Endothelial cell (in vitro differentiated cells): ENCODE data around the gene TKT. TPM values are rescaled to one million over a fixed set of nuclear protein-coding genes. Genes with fewer than 3 reads are reported as not detected.

ENCODE experiments used
- DNase-seq: peaks from one replicate; pipeline ENCODE4 v3.0.0; 2021; ENCODE audit warnings: low spot score
- H3K27ac Mint-ChIP-seq: one replicate; pipeline ENCODE4 v1.8.0; 2021; ENCODE audit warnings: mixed read lengths, inconsistent platforms; ENCODE audit not compliant: unreplicated experiment
- H3K27me3 Mint-ChIP-seq: one replicate; pipeline ENCODE4 v1.8.0; 2021; ENCODE audit warnings: mild to moderate bottlenecking, moderate library complexity, mixed read lengths, inconsistent platforms; ENCODE audit not compliant: unreplicated experiment
- H3K36me3 Mint-ChIP-seq: one replicate; pipeline ENCODE4 v1.8.0; 2021; ENCODE audit warnings: mild to moderate bottlenecking, low read depth, mixed read lengths, inconsistent platforms; ENCODE audit not compliant: unreplicated experiment
- H3K4me1 Mint-ChIP-seq: one replicate; pipeline ENCODE4 v1.8.0; 2021; ENCODE audit warnings: mild to moderate bottlenecking, mixed read lengths, inconsistent platforms; ENCODE audit not compliant: unreplicated experiment
- H3K4me3 Mint-ChIP-seq: one replicate; pipeline ENCODE4 v1.8.0; 2021; ENCODE audit warnings: mild to moderate bottlenecking, mixed read lengths, inconsistent platforms; ENCODE audit not compliant: unreplicated experiment
- H3K9me3 Mint-ChIP-seq: one replicate; pipeline ENCODE4 v1.8.0; 2021; ENCODE audit warnings: mixed read lengths, inconsistent platforms; ENCODE audit not compliant: unreplicated experiment
- CTCF ChIP-seq: fragments of 200-600 bp; sonication (generic); IDR thresholded peaks from one replicate; pipeline ENCODE4 v1.5.0; 2021; ENCODE audit warnings: antibody characterized with exemption; ENCODE audit not compliant: unreplicated experiment
- total RNA-seq: library from RNA; stranded (reverse); fragmentation: NEBNext Ultra II Directional; extraction: Animal tissue kit (Norgen Biotek cat#: 25700); gene quantifications from one replicate; pipeline ENCODE4 v1.2.1, GENCODE V29; 2021; ENCODE audit not compliant: unreplicated experiment

The TKT gene
- total RNA-seq, 1 donor from 2014 or later: 305 TPM

DNA sequence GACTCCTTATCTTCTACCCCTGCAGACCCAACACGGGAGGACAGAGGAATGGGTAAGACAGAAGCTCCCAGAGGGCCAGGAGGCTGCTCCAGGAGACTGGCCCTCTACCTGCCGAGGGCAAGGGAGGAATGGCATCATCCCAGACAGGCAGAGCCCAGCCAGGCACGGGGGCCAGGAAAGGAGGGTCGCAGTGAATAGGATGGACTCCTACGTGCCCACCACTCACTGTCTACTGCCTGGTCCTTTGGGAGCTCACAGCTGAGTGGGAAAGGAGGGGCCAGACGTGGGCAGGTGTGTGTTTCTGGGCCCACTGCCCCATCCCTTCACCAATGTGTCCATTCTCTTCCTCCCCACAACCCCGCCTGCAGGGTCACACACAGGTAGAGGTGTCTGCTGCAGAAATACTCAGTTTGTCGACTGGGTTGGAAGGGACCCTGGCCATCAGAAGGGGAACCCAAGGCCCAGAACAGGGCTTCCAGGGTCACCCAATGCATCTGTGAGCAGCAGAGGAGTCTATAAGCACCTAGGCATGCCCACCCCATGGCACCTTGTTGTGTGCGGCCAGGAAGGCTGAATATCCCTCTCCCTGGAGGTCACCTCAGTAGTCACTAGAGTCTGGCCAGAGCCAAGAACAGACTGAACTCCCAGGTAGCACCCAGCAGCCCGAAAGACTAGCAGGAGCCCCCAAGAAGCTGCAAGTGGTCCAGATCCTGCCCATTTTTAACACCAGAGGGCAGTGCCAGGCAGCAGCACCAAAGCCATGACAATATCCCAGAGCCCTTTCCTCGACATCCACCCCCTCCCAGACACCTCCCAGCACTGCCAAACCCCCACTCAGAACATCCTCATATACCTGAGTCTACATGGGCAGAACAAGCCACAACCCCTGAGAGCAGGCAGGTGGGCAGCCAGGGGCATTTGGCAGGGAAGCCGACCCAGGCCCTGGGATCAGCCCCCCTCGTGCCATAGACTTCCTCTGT lies 24.0 kb downstream of the TKT start:
- DNase-seq: no peak
- Mint-ChIP-seq H3K4me1 (peaks cover 12% of the 10 kb centered on the region), H3K27ac (no peak overlapping the region), H3K9me3 (no peaks in the 10 kb centered on the region), H3K27me3 (no peaks in the 10 kb centered on the region), H3K4me3 (no peak overlapping the region), H3K36me3 (peaks cover 34% of the 10 kb centered on the region)
- no peak for TF ChIP-seq CTCF

- H3K27ac Mint-ChIP-seq: no peak overlapping the region
- no peak overlapping the region for H3K4me3 Mint-ChIP-seq
- TF ChIP-seq CTCF: no peak
- H3K4me1 Mint-ChIP-seq: peaks cover 12% of the 10 kb centered on the region
- no peaks in the 10 kb centered on the region for H3K9me3 Mint-ChIP-seq
- DNase-seq: no peak
- peaks cover 37% of the 10 kb centered on the region for H3K36me3 Mint-ChIP-seq
- H3K27me3 Mint-ChIP-seq: no peaks in the 10 kb centered on the region
Measured at GRCh38 chr3:53230789-53231188, 25.0 kb downstream of the TKT start.

GRCh38 chr3:53230041-53230621 lies 25.7 kb downstream of the TKT start:
- Mint-ChIP-seq H3K27ac (no peak overlapping the region), H3K9me3 (no peaks in the 10 kb centered on the region), H3K36me3 (peaks cover 44% of the 10 kb centered on the region), H3K27me3 (no peaks in the 10 kb centered on the region), H3K4me1 (peaks cover 12% of the 10 kb centered on the region), H3K4me3 (no peak overlapping the region)
- no peak for TF ChIP-seq CTCF
- DNase-seq: no peak

GRCh38 chr3:53229606-53230005 lies 26.2 kb downstream of the TKT start:
- no peak for DNase-seq
- Mint-ChIP-seq H3K27me3 (no peaks in the 10 kb centered on the region), H3K4me1 (peaks cover 12% of the 10 kb centered on the region), H3K36me3 (peaks cover 45% of the 10 kb centered on the region), H3K9me3 (no peaks in the 10 kb centered on the region), H3K27ac (no peak overlapping the region), H3K4me3 (no peak overlapping the region)
- TF ChIP-seq CTCF: no peak

DNA sequence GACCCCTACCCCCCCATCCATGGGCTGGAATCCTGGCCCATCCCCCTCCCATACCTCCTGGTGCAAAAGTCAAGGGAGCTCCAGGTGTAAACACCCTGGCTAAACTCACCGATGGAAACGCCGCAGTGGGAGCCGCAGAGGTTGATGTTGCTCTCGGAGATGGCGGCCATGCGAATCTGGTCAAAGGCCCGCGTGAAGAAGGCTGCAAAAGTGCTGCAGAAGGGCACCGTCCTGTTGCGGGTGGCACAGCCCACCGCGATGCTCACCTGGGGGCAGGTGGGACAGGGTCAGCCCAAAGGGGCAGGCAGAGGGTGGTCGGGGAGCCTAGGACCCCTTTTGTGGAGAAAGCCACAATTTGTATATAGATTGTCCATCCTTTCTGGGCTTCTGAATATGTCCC lies 26.7 kb downstream of the TKT start:
- H3K9me3 Mint-ChIP-seq: no peaks in the 10 kb centered on the region
- TF ChIP-seq CTCF: no peak
- no peaks in the 10 kb centered on the region for H3K27me3 Mint-ChIP-seq
- H3K4me3 Mint-ChIP-seq: no peak overlapping the region
- H3K27ac Mint-ChIP-seq: no peak overlapping the region
- peaks cover 10% of the 10 kb centered on the region for H3K4me1 Mint-ChIP-seq
- DNase-seq: no peak
- H3K36me3 Mint-ChIP-seq: peaks cover 45% of the 10 kb centered on the region
